ENCODE data around the gene SP1. TPM values are rescaled to one million over a fixed set of nuclear protein-coding genes. Genes with fewer than 3 reads are reported as not detected.
"Not testable (repeated sequence)": the region's sequence is repeated elsewhere in the genome, so short reads cannot be mapped to it uniquely, and the experiment has no call there.

SP1 gene
- total RNA-seq, 1 experiment from 2014 or later: 87.2 TPM

GRCh38 chr12:53431187-53431586 lies 51.2 kb downstream of the SP1 start:
- Mint-ChIP-seq H3K27me3 (ENCODE audit: low read depth) (no peaks in the 10 kb centered on the region), H3K9me3 (no peaks in the 10 kb centered on the region), H3K36me3 (no peaks in the 10 kb centered on the region), H3K4me1 (no peaks in the 10 kb centered on the region), H3K4me3 (no peak overlapping the region), H3K27ac (no peak overlapping the region)
- CTCF ChIA-PET: interaction anchor here (2.1 to 4.2 kb wide), 3 partner anchors 10 to 110 kb away, joined by 5 to 22 read pairs (median 9); partner anchors contain the start of gene AAAS
- POLR2A ChIA-PET: interaction anchor here (1.0 kb wide), 1 partner anchor 10 kb away, joined by 3 read pairs; the partner anchor contains the start of gene PRR13
- no peak for ATAC-seq
- DNase-seq (ENCODE audit: low spot score): no peak
- no peak for TF ChIP-seq NFYB (CRISPR knock-in tag; conservative IDR thresholded peaks at IDR 0.05; ENCODE audit: low read depth)
- TF ChIP-seq HMGA2 (CRISPR knock-in tag; IDR thresholded peaks at IDR 0.05): no peak
- no peak for TF ChIP-seq FOXP4 (CRISPR knock-in tag; IDR thresholded peaks at IDR 0.05)
- no peak for TF ChIP-seq RELA (CRISPR knock-in tag; IDR thresholded peaks at IDR 0.05; ENCODE audit: borderline replicate concordance)
- no peak for TF ChIP-seq ZSCAN18 (CRISPR knock-in tag; IDR thresholded peaks at IDR 0.05)
- TF ChIP-seq GABPB1 (CRISPR knock-in tag; IDR thresholded peaks at IDR 0.05): no peak
- no peak for TF ChIP-seq TCF7 (CRISPR knock-in tag; IDR thresholded peaks at IDR 0.05; ENCODE audit: low read depth)
- TF ChIP-seq TEAD1 (CRISPR knock-in tag; IDR thresholded peaks at IDR 0.05): no peak
- TF ChIP-seq USF2 (CRISPR knock-in tag; IDR thresholded peaks at IDR 0.05): no peak
- TF ChIP-seq MLX (CRISPR knock-in tag; IDR thresholded peaks at IDR 0.05): no peak

- H3K4me3 Mint-ChIP-seq; POLR2A ChIA-PET; H3K27ac Mint-ChIP-seq; H3K4me1 Mint-ChIP-seq; H3K36me3 Mint-ChIP-seq; DNase-seq (ENCODE audit: low spot score); H3K9me3 Mint-ChIP-seq; ATAC-seq; H3K27me3 Mint-ChIP-seq (ENCODE audit: low read depth): not testable (repeated sequence)
- CTCF ChIA-PET: interaction anchor here (0.7 to 1.8 kb wide), 3 partner anchors 14 to 224 kb away, joined by 4 to 8 read pairs (median 5); partner anchors contain the start of gene AAAS
Measured at GRCh38 chr12:53435326-53435725, 55.4 kb downstream of the SP1 start.

GRCh38 chr12:53439582-53439981 lies 59.6 kb downstream of the SP1 start:
- Mint-ChIP-seq H3K4me1 (peaks cover 27% of the 10 kb centered on the region), H3K36me3 (peaks cover 12% of the 10 kb centered on the region)
- H3K9me3 Mint-ChIP-seq; POLR2A ChIA-PET; ATAC-seq; DNase-seq (ENCODE audit: low spot score); H3K27me3 Mint-ChIP-seq (ENCODE audit: low read depth); H3K27ac Mint-ChIP-seq; H3K4me3 Mint-ChIP-seq: not testable (repeated sequence)
- CTCF ChIA-PET: interaction anchor here (0.8 to 1.5 kb wide), 2 partner anchors 43 to 118 kb away, joined by 3 to 4 read pairs; partner anchors contain the start of gene AAAS

- Mint-ChIP-seq H3K27me3 (ENCODE audit: low read depth) (no peaks in the 10 kb centered on the region), H3K4me3 (peak within 1 kb of the TSS; percentile 94), H3K9me3 (no peaks in the 10 kb centered on the region), H3K4me1 (peaks cover 32% of the 10 kb centered on the region), H3K36me3 (peaks cover 25% of the 10 kb centered on the region), H3K27ac (peak within 1 kb of the TSS; percentile 99)
- ChIA-PET CTCF (interaction anchor here (0.9 to 1.3 kb wide), 5 partner anchors 20 to 120 kb away, joined by 3 to 14 read pairs (median 8); partner anchors contain the start of gene AAAS), POLR2A (interaction anchor here (0.7 to 1.3 kb wide), 7 partner anchors 10 to 226 kb away, joined by 3 to 7 read pairs (median 4); partner anchors contain the start of genes AAAS and SP1)
- DNase-seq (ENCODE audit: low spot score) (peak; percentile 99), ATAC-seq (peak; percentile 99)
- TF ChIP-seq TEAD1 (CRISPR knock-in tag; IDR thresholded peaks at IDR 0.05): no peak
- TF ChIP-seq ETV6 (CRISPR knock-in tag; IDR thresholded peaks at IDR 0.05): 0 out of 2 replicates have a peak, but pooled peaks have one; percentile 26
- TF ChIP-seq FOXK1 (CRISPR knock-in tag; IDR thresholded peaks at IDR 0.05): no peak
- peak; percentile 64 for TF ChIP-seq USF2 (CRISPR knock-in tag; IDR thresholded peaks at IDR 0.05)
- TF ChIP-seq OVOL2 (CRISPR knock-in tag; IDR thresholded peaks at IDR 0.05; ENCODE audit: borderline replicate concordance): no peak
- 0 out of 2 replicates have a peak, but pooled peaks have one; percentile 29 for TF ChIP-seq CREM (CRISPR knock-in tag; IDR thresholded peaks at IDR 0.05)
- 0 out of 2 replicates have a peak, but pooled peaks have one; percentile 61 for TF ChIP-seq SP1 (CRISPR knock-in tag; conservative IDR thresholded peaks at IDR 0.05)
- no peak for TF ChIP-seq PRDM15 (CRISPR knock-in tag; IDR thresholded peaks at IDR 0.05)
- peak; percentile 78; the same call in 1 of the 2 replicates for TF ChIP-seq ZNF317 (CRISPR knock-in tag; IDR thresholded peaks at IDR 0.05; ENCODE audit: borderline replicate concordance, low read depth)
Measured at GRCh38 chr12:53441040-53441833, 61.3 kb downstream of the SP1 start, which contains the start of gene PRR13. PRR13 (plus strand) TSS chr12:53441734; CDS start chr12:53442715, 981 bp downstream.
